Astrocyte (in vitro differentiated cells and primary cell): ENCODE data around the gene CCDC8.
"Not testable (repeated sequence)": the region's sequence is repeated elsewhere in the genome, so short reads cannot be mapped to it uniquely, and the experiment has no call there.

ENCODE experiments used
- EZH2 ChIP-seq: IDR thresholded peaks from 2 replicates; pipeline ENCODE4 v1.6.1; 2012; ENCODE audit warnings: mild to moderate bottlenecking, low read length, inconsistent platforms; ENCODE audit not compliant: insufficient read depth
- TF ChIP-seq, protein P1 (sequence below): IDR thresholded peaks from 2 replicates; pipeline ENCODE4 v1.5.1; 2011; ENCODE audit warnings: low read depth, mild to moderate bottlenecking, inconsistent platforms, low read length, moderate library complexity; ENCODE audit not compliant: insufficient read depth

DNA sequence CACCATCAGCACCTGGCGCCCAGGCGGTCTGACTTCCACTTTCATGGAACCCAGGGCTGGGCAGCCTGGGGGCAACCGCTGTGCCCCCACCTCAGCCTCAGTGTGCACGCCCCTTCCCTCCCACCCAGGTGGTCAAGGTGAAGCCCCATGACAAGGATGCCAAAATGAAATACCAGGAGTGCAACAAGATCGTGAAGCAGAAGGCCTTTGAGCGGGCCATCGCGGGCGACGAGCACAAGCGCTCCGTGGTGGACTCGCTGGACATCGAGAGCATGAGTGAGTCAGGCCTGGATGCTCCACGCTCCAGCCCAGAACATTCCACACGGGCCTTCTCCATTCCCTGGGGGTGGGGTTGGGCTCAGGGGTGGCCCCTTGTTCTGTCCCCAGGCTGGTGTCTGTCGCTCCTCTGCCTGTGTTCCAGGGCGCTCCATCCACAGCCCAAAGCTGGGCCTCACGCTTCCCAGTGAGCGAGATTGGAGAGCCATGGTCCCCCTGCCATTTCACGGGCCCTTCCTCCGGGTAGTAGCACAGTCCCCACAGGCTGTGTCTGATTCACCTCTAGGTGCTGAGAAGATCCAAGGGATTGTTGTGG lies 37.8 kb downstream of the CCDC8 start:
- TF ChIP-seq, protein P1, sequence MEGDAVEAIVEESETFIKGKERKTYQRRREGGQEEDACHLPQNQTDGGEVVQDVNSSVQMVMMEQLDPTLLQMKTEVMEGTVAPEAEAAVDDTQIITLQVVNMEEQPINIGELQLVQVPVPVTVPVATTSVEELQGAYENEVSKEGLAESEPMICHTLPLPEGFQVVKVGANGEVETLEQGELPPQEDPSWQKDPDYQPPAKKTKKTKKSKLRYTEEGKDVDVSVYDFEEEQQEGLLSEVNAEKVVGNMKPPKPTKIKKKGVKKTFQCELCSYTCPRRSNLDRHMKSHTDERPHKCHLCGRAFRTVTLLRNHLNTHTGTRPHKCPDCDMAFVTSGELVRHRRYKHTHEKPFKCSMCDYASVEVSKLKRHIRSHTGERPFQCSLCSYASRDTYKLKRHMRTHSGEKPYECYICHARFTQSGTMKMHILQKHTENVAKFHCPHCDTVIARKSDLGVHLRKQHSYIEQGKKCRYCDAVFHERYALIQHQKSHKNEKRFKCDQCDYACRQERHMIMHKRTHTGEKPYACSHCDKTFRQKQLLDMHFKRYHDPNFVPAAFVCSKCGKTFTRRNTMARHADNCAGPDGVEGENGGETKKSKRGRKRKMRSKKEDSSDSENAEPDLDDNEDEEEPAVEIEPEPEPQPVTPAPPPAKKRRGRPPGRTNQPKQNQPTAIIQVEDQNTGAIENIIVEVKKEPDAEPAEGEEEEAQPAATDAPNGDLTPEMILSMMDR = not testable (repeated sequence)
- TF ChIP-seq EZH2 = not testable (repeated sequence)
